ENCODE data around the gene COX7A2L. TPM values are rescaled to one million over a fixed set of nuclear protein-coding genes. Genes with fewer than 3 reads are reported as not detected.
"Not testable (repeated sequence)": the region's sequence is repeated elsewhere in the genome, so short reads cannot be mapped to it uniquely, and the experiment has no call there.

COX7A2L gene
- total and polyA plus RNA-seq, 9 donors, result 130 to 294 (median 165) TPM

DNA sequence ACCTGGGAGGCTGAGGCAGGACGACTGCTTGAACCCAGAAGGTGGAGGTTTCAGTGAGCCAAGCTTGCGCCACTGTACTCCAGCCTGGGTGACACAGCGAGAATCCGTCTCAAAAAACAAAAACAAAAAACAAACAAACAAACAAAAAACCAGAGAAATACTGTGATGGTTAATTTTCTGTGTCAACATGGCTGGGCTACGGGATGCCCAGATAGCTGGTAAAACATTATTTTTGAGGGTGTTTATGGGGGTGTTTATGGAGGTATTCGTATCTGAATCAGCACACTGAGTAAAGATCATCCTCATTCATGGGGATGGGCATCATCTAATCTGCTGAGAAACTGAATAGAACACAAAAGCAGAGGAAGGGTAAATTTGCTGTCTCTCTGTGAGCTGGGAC, 40.8 kb upstream of the COX7A2L start:
- no peaks in the 10 kb centered on the region for H3K9me3 ChIP-seq
- H3K27ac ChIP-seq, result no peak overlapping the region
- intact Hi-C loops (cut with DNase I), result no loop called here
- H3K36me3 ChIP-seq, result no peaks in the 10 kb centered on the region
- no peaks in the 10 kb centered on the region for H3K4me1 ChIP-seq (ENCODE audit: insufficient read depth)
- 95 to 97% (median 95%) methylated on average over 6 of the region's 6 CpGs for WGBS, 3 donors
- no peak for DNase-seq
- no peaks in the 10 kb centered on the region for H3K27me3 ChIP-seq
- H3K4me3 ChIP-seq, result no peak overlapping the region
- no peak for TF ChIP-seq CTCF (IDR thresholded peaks at IDR 0.05)

DNA sequence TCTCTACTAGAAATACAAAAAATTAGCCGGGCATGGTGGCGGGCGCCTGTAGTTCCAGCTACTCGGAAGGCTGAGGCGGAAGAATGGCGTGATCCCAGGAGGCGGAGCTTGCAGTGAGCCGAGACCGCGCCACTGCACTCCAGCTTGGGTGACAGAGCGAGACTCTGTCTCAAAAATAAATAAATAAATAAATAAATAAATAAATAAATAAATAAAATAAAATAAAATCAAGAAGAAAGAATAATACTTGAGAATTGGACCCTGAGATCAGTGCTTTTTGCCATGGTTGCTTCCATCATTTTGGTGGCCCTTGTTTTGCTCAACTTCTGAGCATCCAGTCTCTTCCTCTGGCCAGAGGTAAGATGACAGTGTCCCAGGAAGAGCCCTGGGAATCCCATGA, 37.0 kb upstream of the COX7A2L start:
- H3K27ac ChIP-seq; H3K36me3 ChIP-seq; intact Hi-C loops (cut with DNase I); H3K4me1 ChIP-seq (ENCODE audit: insufficient read depth); H3K9me3 ChIP-seq; H3K4me3 ChIP-seq; DNase-seq; H3K27me3 ChIP-seq: not testable (repeated sequence)
- 96 to 98% (median 96%) methylated on average over 11 of the region's 11 CpGs for WGBS, 3 donors

- H3K4me3 ChIP-seq; H3K9me3 ChIP-seq; H3K27ac ChIP-seq; H3K4me1 ChIP-seq (ENCODE audit: insufficient read depth); H3K36me3 ChIP-seq; intact Hi-C loops (cut with DNase I); DNase-seq; H3K27me3 ChIP-seq: not testable (repeated sequence)
- WGBS, 3 donors, result 96 to 97% (median 96%) methylated on average over 3 of the region's 3 CpGs
Observed at GRCh38 chr2:42393320-42393719, 32.3 kb upstream of the COX7A2L start.

DNA sequence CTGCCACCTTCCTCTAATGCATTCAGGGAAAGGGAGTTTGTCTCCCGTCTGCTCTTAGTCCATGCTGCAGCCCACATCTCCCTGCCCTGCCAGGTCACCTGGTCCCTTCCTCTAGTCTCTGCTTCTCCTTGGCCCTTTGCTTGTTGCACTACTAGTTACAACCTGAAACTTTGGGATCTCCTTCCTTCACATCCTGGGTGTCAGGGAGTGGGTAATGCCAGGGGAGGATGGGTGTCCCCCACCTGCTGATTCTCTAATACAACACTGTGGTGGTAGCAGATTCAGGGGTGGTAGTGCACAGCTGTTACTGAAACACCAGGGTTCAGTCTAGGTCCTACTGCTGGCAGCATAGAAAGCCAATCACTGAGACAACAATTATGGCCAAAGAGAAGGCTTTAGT, 31.2 kb upstream of the COX7A2L start:
- Histone ChIP-seq H3K4me3 (no peak overlapping the region), H3K9me3 (no peaks in the 10 kb centered on the region), H3K27ac (no peak overlapping the region), H3K27me3 (no peaks in the 10 kb centered on the region), H3K36me3 (no peaks in the 10 kb centered on the region), H3K4me1 (ENCODE audit: insufficient read depth) (no peaks in the 10 kb centered on the region)
- WGBS, 3 donors, result 91 to 100% (median 96%) methylated on average over 1 of the region's 1 CpG
- intact Hi-C loops (cut with DNase I), result no loop called here
- TF ChIP-seq POLR2A (IDR thresholded peaks at IDR 0.05), result no peak
- DNase-seq, result no peak

DNA sequence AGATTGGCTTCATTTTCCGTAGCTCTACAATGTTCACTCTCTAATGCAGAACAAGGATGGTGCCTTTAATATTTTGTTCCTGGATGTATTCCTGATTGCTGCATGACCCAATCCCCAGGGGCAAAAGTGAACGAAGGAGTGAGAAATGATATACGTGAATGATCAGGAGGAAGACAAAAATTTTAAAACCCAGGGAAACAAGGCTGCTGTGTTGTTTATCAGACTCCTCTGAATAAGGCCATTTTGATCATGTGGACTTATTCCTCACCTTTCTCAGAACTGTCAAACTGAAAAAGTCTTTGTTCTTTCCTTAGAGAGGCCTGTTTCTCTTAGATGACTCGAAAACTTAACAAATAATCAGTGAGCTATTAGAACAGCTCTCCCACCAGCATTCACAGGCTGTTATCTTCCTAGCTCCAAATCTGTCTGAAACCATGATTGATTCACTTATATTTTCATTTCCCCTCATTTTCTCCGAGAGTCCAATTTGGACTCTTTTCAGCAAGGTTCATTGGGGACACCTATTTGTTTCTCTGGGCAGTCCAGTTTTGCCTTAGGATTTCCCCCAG, 29.5 kb upstream of the COX7A2L start:
- TF ChIP-seq EP300 (IDR thresholded peaks at IDR 0.05) (no peak), CTCF (IDR thresholded peaks at IDR 0.05) (no peak), POLR2A (IDR thresholded peaks at IDR 0.05) (no peak)
- H3K4me3 ChIP-seq, result no peak overlapping the region
- intact Hi-C loops (cut with DNase I), result no loop called here
- H3K27ac ChIP-seq, result no peak overlapping the region
- no peaks in the 10 kb centered on the region for H3K4me1 ChIP-seq (ENCODE audit: insufficient read depth)
- DNase-seq, result no peak
- WGBS, 3 donors, result 61 to 73% (median 63%) methylated on average over 5 of the region's 5 CpGs
- H3K36me3 ChIP-seq, result no peaks in the 10 kb centered on the region
- no peaks in the 10 kb centered on the region for H3K9me3 ChIP-seq
- H3K27me3 ChIP-seq, result no peaks in the 10 kb centered on the region

DNA sequence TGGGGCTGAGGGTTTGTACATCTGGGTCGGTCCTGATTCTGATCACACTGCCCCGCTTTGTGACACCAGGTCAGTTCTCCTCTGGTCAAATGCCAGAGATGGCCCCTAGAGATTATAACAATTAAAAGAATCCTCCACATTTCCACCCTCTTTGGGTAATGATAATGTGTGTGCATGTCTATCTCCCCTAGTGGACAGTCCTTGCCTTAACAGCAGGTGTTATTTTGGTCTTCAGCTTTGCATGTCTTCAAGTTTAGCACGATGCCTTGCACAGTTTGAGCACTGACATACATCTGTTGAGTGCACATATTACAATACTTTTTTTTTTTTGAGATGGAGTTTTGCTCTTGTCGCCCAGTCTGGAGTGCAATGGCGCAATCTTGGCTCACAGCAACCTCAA, 25.7 kb upstream of the COX7A2L start:
- TF ChIP-seq POLR2A (IDR thresholded peaks at IDR 0.05) (no peak), EP300 (IDR thresholded peaks at IDR 0.05) (no peak), CTCF (IDR thresholded peaks at IDR 0.05) (peak in 1 of 3 donors; percentile 18)
- 94 to 96% (median 94%) methylated on average over 5 of the region's 5 CpGs for WGBS, 3 donors
- intact Hi-C loops (cut with DNase I), result no loop called here
- Histone ChIP-seq H3K9me3 (no peaks in the 10 kb centered on the region), H3K27me3 (no peaks in the 10 kb centered on the region), H3K4me1 (ENCODE audit: insufficient read depth) (peaks cover 4% of the 10 kb centered on the region), H3K36me3 (no peaks in the 10 kb centered on the region), H3K27ac (no peak overlapping the region), H3K4me3 (no peak overlapping the region)
- DNase-seq, result no peak

Data from ovary (tissue), 9 donors.